ENCODE results near the gene NSUN6.

The NSUN6 gene

GRCh38 chr10:18557960-18558359, 93.4 kb downstream of the NSUN6 start:
- no peak for DNase-seq

- DNase-seq, result no peak
Measured at GRCh38 chr10:18556522-18557147, 94.8 kb downstream of the NSUN6 start.

GRCh38 chr10:18554479-18554878, 96.9 kb downstream of the NSUN6 start:
- DNase-seq, result no peak

- DNase-seq, result no peak
Measured at GRCh38 chr10:18551473-18551872, 99.9 kb downstream of the NSUN6 start.

- no peak for DNase-seq
Measured at GRCh38 chr10:18549105-18549504, 102.3 kb downstream of the NSUN6 start.

- no peak for DNase-seq
Measured at GRCh38 chr10:18545621-18546305, 105.6 kb downstream of the NSUN6 start.

- no peak for DNase-seq
Measured at GRCh38 chr10:18542832-18543231, 108.6 kb downstream of the NSUN6 start.

- no peak for DNase-seq
Measured at GRCh38 chr10:18540195-18540594, 111.2 kb downstream of the NSUN6 start.

GRCh38 chr10:18539335-18539734, 112.1 kb downstream of the NSUN6 start:
- DNase-seq, result no peak

- no peak for DNase-seq
Measured at GRCh38 chr10:18533896-18534295, 117.5 kb downstream of the NSUN6 start.

- no peak for DNase-seq
Measured at GRCh38 chr10:18532881-18533535, 118.4 kb downstream of the NSUN6 start.

- DNase-seq, result no peak
Measured at GRCh38 chr10:18528292-18528691, 123.1 kb downstream of the NSUN6 start.

GRCh38 chr10:18527687-18528086, 123.7 kb downstream of the NSUN6 start:
- DNase-seq, result no peak

- no peak for DNase-seq
Measured at GRCh38 chr10:18523858-18524257, 127.5 kb downstream of the NSUN6 start.

GRCh38 chr10:18523025-18523424, 128.4 kb downstream of the NSUN6 start:
- no peak for DNase-seq

- no peak for DNase-seq
Measured at GRCh38 chr10:18516851-18517250, 134.5 kb downstream of the NSUN6 start.

GRCh38 chr10:18514537-18514936, 136.8 kb downstream of the NSUN6 start:
- DNase-seq, result no peak

- no peak for DNase-seq
Measured at GRCh38 chr10:18508587-18508986, 142.8 kb downstream of the NSUN6 start.

GRCh38 chr10:18505456-18506118, 145.8 kb downstream of the NSUN6 start:
- peak; percentile 43 to 50 for DNase-seq

- no peak for DNase-seq
Measured at GRCh38 chr10:18504161-18504560, 147.2 kb downstream of the NSUN6 start.

GRCh38 chr10:18501629-18502028, 149.8 kb downstream of the NSUN6 start:
- peak in 1 of 2 experiments; percentile 48 for DNase-seq

GRCh38 chr10:18501198-18501597, 150.2 kb downstream of the NSUN6 start:
- peak in 1 of 2 experiments; percentile 28 for DNase-seq

- peak in 1 of 2 experiments; percentile 7 for DNase-seq
Measured at GRCh38 chr10:18500576-18500975, 150.8 kb downstream of the NSUN6 start.

- DNase-seq, result no peak
Measured at GRCh38 chr10:18498998-18499397, 152.4 kb downstream of the NSUN6 start.

Data from NCI-H526 (cell line).